Stimulated activated CD4-positive, alpha-beta T cell treated with anti-CD3 and anti-CD28 coated beads, Interleukin-4, amount 100 ng/mL, for 24 hours (primary cell): ENCODE measurements around the gene KMT2D.
A peak's percentile ranks its signal among the peaks of the same experiment; 100 is the strongest.
"Not testable (repeated sequence)": the region's sequence is repeated elsewhere in the genome, so short reads cannot be mapped to it uniquely, and the experiment has no call there.

Experiments used
- DNase-seq: peaks from one replicate; pipeline ENCODE4 v3.0.0-alpha.2; 2020

Gene KMT2D

GRCh38 chr12:49086116-49086515, 25.5 kb upstream of the KMT2D start:
- no peak for DNase-seq

DNA sequence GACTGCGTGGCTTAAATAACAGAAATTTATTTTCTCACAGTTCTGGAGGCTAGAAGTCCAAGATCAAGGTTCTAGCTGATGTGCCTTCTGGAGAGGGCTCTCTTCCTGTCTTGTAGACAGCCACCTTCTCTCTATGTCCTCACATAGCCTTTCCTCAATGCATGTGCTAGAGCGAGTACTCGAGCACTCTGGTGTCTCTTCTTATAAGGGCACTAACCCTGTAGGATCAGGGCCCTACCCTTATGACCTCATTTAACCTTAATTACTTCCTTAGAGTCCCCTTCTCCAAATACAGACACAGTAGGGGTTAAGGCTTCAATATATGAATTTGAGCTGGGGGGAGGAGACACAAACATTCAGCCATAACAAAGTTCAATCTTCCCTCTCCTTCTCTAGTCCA, 23.8 kb upstream of the KMT2D start:
- DNase-seq, result no peak

GRCh38 chr12:49079793-49080192, 19.2 kb upstream of the KMT2D start:
- DNase-seq, result no peak

DNA sequence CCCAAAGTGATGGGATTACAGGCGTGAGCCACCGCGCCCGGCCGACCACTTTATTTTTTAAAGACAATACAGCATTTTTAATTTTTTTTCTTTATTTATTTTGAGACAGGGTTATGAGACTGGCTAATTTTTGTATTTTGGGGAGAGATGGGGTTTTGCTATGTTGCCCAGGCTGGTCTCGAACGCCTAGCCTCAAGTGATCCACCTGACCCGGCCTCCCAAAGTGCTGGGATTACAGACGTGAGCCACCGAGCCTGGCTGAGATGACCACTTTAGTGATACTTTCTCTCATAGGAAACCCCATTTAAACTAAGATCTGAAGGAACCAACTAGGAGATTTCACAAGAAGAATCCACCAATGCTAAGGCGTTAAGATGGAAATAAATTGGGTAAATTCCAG, 10.4 kb upstream of the KMT2D start:
- DNase-seq, result no peak

DNA sequence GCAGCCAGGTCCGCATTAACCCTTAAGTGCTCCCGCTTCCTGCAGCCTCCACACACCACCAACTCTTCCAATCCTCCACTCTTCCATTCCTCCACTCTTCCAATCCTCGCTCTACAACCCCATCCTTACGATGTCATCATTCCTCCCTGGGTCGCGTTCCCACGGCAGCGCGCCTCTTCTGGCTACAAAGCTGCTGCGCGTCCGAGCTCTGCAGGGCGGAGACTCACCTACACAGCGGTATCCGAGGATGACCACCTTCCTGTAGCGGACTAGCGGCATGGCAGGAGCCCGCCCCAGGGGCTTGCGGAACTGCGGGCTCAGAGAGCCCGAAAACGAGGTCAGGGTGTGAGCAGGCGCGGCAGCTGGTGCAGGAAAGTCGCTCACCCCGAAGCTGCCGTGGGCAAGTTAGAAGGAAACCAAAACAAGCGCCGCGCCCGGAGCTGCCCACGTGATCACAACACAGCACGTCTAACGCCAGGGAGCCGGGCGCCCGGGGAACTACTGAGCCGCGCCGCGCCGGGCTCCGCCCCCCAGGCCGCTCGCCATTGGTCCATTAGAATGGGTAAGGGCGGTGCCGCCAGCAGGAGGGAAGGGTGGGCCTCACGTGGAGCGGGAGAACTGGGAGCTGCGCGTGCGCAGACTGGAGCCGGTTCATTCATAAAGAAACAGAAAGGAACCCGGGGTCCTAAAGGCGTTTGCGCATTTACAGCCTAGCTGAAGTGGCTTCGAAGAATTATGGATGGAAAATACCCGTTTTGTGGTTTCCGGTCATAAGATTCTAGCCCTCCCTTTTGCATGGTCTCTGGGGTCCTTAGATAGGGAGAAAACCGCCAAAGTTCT, 9.1 kb upstream of the KMT2D start, which contains the start of gene RHEBL1:
TSS of gene RHEBL1 (minus strand) at position 473 of the 840 bp plus-strand sequence. CDS start at position 279, 194 bp downstream.
- DNase-seq, result peak; percentile 99

DNA sequence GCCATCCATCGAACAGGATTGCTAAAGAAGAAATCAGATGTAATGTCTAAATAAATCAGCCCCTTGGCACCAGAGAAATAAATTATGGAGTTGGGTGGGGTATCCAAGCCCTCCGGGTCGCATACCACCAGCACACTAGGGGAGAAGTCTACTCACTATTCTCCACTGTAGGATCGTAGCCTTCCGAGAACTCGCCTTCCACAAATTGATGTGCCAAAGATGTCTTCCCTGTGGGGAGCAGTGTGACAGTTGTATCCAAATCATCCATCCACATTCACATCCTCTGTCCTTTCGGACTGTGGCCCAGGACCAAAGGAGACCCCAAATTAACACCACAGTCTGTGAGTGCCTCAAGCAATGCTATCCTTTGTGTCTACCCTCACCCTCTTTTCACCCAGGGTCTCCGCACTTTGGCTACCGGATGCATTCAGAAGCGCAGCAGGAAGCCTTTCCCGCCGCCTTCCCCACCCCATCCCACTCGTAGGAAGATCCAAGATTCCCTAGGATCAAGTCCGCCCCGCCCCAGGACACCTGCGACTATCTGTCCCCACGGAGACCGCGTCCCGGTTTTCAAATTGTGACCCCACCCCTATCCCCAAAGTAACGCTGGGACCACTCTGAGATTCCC, 8.4 kb upstream of the KMT2D start:
- DNase-seq, result no peak

DNA sequence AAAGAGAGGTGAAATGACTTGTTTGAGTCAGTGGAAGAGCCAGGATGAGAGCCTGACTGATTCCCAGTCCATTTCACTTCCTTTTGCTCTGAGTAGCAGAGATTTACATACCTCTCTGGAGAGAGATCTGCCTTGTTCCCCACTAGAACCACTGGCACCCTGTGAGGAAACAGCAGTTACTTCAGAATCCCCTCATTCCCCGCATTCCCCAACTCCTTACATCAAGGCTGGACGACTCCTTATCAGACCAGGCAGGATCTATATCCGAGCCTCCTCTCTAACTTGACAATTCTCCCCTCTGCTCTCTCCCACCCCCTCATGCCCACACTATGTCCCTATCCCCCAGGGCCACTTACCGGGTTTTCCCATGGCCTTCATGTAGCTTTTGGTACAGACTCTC, 5.5 kb upstream of the KMT2D start:
- DNase-seq, result no peak

DNA sequence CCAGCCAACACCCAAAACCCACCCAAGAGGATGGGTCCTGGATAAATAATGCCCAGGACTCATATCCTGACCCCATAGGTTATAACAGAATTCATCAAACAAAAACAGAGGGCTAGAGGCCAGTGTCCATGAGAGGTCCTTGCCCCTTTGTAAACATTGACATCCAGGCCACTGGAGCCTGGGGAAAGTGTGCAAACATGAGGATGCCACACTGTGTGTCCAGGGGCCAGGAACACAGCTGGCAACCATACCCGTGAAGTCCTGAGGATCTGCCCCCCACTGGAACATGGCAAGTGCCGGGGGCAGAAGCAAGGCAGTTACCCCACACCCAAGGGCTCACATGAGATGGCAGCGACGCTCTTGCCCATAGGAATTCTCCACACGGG, 4.2 kb upstream of the KMT2D start:
- DNase-seq, result no peak

DNA sequence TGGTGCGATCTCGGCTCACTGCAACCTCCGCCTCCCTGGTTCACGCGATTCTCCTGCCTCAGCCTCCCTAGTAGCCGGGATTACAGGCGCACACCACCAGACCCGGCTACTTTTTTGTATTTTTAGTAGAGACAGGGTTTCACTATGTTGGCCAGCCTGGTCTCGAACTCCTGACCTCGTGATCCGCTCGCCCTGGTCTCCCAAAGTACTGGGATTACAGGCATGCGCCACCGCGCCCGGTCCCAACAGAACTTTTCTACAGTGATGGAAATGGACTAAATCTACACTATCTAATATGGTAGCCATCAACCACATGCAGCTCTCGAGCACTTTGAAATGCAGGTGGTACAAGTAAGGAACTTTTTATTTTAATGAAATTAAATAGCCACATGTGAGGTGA, 1.3 kb upstream of the KMT2D start:
- not testable (repeated sequence) for DNase-seq

GRCh38 chr12:49061157-49061650, 610 bp upstream of the KMT2D start:
- no peak for DNase-seq

- peak; percentile 14 for DNase-seq
Measured at GRCh38 chr12:49059299-49060171, 1.1 kb downstream of the KMT2D start.

DNA sequence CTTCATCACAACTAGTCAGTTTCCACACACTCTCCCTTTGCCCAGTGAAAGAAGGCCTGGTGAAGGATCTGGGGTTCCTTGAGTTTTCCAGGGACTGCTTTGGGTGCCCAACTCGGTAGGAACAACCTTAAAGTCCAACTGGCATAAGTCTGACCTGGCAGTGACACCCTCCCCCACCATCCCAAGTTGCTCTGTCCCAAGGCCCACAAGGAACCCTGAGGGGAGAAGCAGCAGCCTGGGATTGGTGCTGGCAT, 1.6 kb downstream of the KMT2D start:
- DNase-seq, result no peak

GRCh38 chr12:49058366-49059044, 2.1 kb downstream of the KMT2D start:
- no peak for DNase-seq

- DNase-seq, result no peak
Measured at GRCh38 chr12:49057888-49058287, 2.7 kb downstream of the KMT2D start.

DNA sequence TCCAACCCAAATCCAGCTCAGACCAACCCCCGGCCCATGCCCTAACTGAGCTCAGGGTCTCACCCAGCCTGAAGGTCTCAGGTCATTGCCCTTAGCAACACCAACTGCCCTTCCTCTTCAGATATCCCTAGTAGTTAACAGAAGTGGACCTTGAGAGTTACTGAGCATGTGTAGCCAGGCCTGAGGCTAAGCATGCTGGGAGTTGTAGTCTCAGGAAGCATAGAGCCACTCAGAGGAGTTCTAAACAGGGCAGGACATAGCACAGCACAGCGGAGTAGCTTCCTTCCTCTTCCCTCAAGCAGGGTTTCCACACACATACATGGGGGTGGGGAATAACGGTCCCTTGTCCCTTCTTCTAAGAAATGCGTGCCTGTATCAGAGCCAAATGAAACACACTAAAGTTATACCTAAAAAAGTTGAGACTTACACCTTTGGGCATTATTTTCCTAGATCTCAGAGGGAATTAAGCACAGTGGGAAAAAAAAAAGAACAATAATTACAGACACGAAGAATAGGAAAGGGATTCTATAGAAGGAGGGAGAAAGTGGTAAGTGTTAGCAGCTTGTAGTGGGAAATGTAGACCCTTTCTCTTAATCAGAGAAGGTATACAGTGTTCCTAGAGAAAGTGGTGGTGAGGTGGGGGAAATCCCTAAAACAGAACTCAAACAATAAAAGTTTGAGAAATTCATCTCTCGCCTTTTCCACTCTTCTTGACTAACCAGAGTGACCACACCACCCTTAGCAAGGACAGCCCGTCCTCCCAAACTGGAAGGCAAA, 4.4 kb downstream of the KMT2D start:
- peak; percentile 61 for DNase-seq

DNA sequence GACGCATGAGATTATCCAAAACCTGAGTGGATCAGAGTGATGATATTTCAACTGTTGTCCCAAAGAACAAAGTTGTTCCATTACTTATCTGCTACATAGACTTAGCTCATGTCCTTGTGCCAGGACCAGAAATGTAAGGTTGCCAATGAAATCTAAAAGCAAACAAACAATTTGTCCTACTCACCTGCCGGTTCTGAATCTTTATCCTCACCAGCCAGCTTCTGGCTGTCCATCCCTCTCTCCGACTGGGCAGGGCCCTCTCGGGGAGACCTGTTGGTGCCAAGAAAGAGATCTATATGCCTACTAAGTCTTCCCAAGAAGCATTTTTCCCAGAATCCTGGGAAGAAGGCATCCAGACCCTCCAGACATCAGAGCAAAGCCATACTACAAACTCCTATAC, 5.5 kb downstream of the KMT2D start:
- no peak for DNase-seq

DNA sequence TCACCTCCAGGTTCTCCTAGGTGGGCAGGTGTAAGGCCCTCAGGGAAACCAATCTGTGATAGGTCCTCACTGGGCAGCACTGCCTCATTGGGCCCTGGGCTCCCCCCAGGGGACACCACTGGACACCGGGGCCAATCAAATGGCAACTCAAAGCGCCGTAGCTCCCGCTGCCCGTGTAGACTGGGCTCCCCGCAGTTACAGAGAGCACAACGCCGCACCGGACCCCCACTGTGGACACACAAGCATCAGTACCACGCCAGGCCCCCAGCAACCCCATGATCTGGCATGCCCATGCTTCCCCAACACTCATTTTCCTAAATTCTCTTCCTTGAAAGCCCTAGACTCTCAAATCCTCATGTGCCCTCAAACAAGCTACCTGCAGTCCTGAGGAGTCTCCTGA, 6.1 kb downstream of the KMT2D start:
- DNase-seq, result no peak

GRCh38 chr12:49054096-49054495, 6.5 kb downstream of the KMT2D start:
- DNase-seq, result no peak

- no peak for DNase-seq
Measured at GRCh38 chr12:49052451-49053208, 8.0 kb downstream of the KMT2D start.

DNA sequence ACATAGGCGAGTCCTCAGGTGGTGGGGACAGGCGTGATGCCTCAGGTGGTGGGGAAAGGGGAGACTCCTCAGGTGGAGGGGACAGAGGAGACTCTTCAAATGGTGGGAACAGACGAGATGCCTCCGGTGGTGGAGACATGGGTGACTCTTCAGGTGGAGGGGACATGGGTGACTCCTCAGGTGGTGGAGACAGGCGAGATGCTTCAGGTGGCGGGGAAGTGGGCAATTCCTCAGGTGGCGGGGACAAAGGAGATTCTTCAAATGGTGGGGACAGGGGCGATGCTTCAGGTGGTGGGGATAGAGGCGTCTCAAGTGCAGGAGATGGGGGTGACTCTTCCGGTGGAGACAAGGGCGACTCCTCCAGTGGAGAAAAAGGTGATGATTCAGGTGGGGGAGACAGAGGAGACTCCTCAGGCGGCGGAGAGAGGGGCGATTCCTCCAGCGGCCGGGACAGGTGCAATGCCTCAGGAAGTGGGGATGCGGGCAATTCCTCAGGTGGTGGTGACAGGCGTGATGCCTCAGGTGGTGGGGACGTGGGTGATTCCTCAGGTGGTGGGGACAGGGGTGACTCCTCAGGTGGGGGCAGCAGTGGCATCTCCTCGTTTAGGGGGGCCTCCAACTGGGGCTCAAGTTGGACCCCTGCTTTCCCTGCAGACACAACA, 8.7 kb downstream of the KMT2D start:
- DNase-seq, result no peak

GRCh38 chr12:49051373-49051764, 9.2 kb downstream of the KMT2D start:
- no peak for DNase-seq
